ENCODE measurements around the gene ATAD3B.
A peak's percentile ranks its signal among the peaks of the same experiment; 100 is the strongest.

ATAD3B gene, protein sequence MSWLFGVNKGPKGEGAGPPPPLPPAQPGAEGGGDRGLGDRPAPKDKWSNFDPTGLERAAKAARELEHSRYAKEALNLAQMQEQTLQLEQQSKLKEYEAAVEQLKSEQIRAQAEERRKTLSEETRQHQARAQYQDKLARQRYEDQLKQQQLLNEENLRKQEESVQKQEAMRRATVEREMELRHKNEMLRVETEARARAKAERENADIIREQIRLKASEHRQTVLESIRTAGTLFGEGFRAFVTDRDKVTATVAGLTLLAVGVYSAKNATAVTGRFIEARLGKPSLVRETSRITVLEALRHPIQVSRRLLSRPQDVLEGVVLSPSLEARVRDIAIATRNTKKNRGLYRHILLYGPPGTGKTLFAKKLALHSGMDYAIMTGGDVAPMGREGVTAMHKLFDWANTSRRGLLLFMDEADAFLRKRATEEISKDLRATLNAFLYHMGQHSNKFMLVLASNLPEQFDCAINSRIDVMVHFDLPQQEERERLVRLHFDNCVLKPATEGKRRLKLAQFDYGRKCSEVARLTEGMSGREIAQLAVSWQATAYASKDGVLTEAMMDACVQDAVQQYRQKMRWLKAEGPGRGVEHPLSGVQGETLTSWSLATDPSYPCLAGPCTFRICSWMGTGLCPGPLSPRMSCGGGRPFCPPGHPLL

DNA sequence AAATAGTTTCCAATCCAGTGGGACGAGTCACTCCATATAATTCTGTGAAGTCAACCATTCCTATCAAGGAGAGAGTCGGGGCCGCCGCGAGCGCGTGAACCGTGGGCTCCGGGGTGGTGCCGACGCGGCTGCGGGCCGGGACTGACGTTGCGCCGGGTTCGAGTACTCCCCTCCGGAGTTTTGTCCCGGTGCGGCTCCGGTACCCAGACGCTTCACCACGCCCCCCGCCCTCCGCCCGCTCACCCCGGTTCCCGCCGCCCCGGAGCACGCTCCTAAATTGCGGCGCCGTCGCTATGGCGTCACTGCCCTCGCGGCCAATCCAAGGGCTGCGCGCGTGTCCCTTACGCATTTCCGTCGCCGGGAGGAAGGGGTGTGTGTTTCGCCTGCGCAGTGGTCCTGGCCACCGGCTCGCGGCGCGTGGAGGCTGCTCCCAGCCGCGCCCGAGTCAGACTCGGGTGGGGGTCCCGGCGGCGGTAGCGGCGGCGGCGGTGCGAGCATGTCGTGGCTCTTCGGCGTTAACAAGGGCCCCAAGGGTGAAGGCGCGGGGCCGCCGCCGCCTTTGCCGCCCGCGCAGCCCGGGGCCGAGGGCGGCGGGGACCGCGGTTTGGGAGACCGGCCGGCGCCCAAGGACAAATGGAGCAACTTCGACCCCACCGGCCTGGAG lies at the start of gene ATAD3B:
Gene ATAD3B, plus strand, starts transcription at position 377 of the 664 bp plus-strand sequence. Its CDS starts 120 bp downstream, at position 497.
- TF ChIP-seq, protein P1, sequence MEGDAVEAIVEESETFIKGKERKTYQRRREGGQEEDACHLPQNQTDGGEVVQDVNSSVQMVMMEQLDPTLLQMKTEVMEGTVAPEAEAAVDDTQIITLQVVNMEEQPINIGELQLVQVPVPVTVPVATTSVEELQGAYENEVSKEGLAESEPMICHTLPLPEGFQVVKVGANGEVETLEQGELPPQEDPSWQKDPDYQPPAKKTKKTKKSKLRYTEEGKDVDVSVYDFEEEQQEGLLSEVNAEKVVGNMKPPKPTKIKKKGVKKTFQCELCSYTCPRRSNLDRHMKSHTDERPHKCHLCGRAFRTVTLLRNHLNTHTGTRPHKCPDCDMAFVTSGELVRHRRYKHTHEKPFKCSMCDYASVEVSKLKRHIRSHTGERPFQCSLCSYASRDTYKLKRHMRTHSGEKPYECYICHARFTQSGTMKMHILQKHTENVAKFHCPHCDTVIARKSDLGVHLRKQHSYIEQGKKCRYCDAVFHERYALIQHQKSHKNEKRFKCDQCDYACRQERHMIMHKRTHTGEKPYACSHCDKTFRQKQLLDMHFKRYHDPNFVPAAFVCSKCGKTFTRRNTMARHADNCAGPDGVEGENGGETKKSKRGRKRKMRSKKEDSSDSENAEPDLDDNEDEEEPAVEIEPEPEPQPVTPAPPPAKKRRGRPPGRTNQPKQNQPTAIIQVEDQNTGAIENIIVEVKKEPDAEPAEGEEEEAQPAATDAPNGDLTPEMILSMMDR (conservative IDR thresholded peaks at IDR 0.05), result no peak
- peak within 1 kb of the TSS; percentile 89 for H3K27ac ChIP-seq

DNA sequence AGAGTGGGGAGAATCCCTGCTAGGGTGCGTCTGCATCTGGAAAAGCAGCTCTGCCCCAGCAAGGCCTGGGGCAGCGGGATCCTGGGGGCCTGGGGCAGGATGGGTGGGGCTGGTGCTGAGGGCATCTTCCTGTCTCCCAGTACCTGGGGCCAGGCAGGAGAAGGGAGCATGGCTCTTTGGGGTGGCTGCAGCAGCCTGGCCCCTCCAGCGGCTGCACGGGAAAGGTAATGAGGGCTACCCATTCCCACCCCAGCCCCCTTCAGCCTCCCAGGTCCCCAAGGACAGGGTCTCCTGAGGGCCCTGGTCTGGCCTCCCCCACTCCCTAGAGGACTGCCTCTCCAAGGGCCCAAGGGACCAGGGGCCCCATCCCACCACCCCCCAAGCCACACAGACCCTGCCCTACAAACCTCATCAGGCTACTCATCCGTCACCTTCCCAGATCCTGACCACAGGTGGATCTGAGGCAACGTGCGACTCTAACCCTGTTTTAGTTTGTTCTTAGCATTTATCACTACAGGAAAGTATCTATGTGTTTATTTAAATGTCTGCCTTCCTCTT lies 49.6 kb upstream of the ATAD3B start:
- no peak overlapping the region for H3K27ac ChIP-seq

DNA sequence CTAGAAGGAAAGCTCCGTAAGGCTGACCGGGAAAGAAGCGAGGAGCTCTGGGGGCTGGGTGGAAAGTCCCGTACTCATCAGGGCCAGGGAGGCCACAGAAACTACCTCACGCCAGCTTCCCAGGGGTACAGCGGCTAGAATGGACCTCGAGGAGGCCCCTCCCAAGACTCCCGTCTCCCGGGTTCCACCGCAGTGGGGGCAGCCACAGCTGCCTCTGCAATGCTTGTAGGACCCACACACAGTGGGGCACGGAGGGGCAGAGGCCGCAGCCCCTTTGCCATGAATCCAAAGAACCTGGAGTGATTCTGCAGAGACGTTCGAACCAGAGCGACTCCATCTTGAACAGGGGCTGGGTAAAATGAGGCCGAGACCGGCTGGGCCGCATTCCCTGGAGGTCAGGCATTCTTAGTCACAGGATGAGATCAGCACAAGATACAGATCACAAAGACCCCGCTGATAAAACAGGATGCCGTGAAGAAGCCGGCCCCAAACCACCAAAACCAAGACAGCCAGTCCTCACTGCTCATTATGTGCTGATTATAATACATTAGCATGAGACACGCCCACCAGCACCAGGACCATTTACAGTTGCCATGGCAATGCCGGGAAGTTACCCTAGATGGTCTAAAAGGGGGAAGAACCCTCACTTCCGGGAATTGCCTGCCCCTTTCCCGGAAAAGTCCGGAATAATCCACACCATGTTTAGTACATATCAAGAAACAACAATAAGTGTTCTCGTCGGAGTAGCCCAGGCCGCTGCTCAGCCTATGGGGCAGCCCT lies 48.9 kb upstream of the ATAD3B start:
- H3K27ac ChIP-seq, result no peak overlapping the region

More for the DNA sequence above, 49.6 kb upstream of the ATAD3B start:
- TF ChIP-seq, protein P1 (conservative IDR thresholded peaks at IDR 0.05), result no peak

DNA sequence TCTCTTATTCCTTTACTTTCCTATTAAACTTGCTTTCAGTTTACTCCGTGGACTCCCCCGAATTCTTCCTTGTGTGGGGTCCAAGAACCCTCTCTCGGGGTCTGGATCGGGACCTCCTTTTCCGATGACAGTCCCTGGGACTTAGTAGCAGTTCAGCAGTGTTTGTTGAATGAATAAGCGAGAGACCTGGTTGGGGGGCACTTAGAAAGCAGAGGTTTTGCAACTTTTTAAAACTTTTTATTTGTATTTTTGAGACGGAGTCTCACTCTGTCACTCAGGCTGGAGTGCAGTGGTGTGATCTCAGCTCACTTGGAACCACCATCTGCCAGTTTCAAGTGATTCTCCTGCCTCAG lies 48.3 kb upstream of the ATAD3B start:
- TF ChIP-seq, protein P1 (conservative IDR thresholded peaks at IDR 0.05), result no peak
- H3K27ac ChIP-seq, result no peak overlapping the region

More for the DNA sequence above, 48.9 kb upstream of the ATAD3B start:
- TF ChIP-seq, protein P1 (conservative IDR thresholded peaks at IDR 0.05), result no peak

DNA sequence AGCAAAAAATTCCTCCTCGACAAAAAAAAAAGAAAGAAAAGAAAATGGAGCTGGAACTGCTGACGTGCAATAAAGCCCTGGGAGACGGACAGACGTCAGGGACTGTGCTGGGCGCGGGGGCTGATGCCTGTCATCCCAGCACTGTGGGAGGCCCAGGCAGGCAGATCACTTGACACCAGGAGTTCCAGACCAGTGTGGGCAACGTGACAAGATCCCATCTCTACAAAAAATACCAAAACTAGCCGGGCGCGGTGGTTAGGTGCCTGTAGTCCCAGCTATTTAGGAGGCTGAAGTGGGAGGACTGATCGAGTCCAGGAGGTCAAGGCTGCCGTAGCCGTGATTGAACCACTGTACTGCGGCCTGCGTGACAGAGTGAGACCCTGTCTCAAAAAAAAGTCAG lies 46.9 kb upstream of the ATAD3B start:
- TF ChIP-seq, protein P1 (conservative IDR thresholded peaks at IDR 0.05), result no peak
- no peak overlapping the region for H3K27ac ChIP-seq

DNA sequence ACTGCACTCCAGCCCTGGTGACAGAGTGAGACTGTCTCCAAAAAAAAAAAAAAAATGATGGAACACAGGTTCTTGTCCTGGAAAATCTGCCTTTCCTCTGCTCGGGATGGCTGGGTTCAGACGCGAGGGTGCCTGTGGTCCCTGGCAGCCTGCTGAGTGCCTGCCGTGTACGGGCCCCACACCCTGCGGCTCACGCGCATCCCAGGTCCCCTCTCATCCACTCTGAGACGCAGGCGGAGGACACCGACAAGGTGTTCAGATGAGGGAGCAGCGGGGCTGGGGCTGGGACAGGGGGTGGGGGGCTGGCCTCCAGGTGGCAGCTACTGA lies 46.2 kb upstream of the ATAD3B start:
- no peak overlapping the region for H3K27ac ChIP-seq
- TF ChIP-seq, protein P1 (conservative IDR thresholded peaks at IDR 0.05), result no peak

Data from VCaP (cell line).